Lung (tissue), 12 donors: Measurements from ENCODE around the gene PAX1. TPM values are rescaled to one million over a fixed set of nuclear protein-coding genes. Genes with fewer than 3 reads are reported as not detected.

Source experiments
- ATAC-seq: fragments of 200-7000 bp; cut with Tn5 transposase; one replicate; pipeline ENCODE4 v1.9.1; 2020; ENCODE audit warnings: moderate number of reproducible peaks; ENCODE audit not compliant: insufficient read depth, low FRiP score
- DNase-seq, 3 donors: peaks; one replicate each; pipeline ENCODE4 v3.0.0-alpha.2; 2013 to 2017
- H3K27ac ChIP-seq, 2 donors: one replicate each; pipeline ENCODE4 v1.5.1; 2013; ENCODE audit warnings: mild to moderate bottlenecking in 2 of 2, moderate library complexity in 2 of 2, control low read depth in 1 of 2, inconsistent platforms in 1 of 2, low read depth in 1 of 2, low read length in 1 of 2
- H3K27me3 ChIP-seq, 3 donors: one replicate each; pipeline ENCODE4 v1.5.1; 2013; ENCODE audit warnings: low read length in 2 of 3; ENCODE audit not compliant: control insufficient read depth in 3 of 3, insufficient read depth in 3 of 3
- H3K36me3 ChIP-seq, 4 donors: one replicate each; pipeline ENCODE4 v1.5.1; 2013; ENCODE audit warnings: low read length in 4 of 4, mild to moderate bottlenecking in 1 of 4, moderate library complexity in 1 of 4; ENCODE audit not compliant: control insufficient read depth in 4 of 4, insufficient read depth in 4 of 4
- H3K4me1 ChIP-seq, 5 donors: one replicate each; pipeline ENCODE4 v1.5.1; 2013; ENCODE audit warnings: low read length in 5 of 5, mild to moderate bottlenecking in 2 of 5, moderate library complexity in 1 of 5; ENCODE audit not compliant: control insufficient read depth in 5 of 5, insufficient read depth in 5 of 5
- H3K4me3 ChIP-seq: one replicate; pipeline ENCODE4 v1.5.1; 2013; ENCODE audit warnings: mild to moderate bottlenecking, control low read depth, moderate library complexity
- H3K9ac ChIP-seq, 2 donors: one replicate each; pipeline ENCODE4 v1.5.1; 2013; ENCODE audit warnings: low read length in 2 of 2, control low read depth in 1 of 2; ENCODE audit not compliant: insufficient read depth in 1 of 2
- H3K9me3 ChIP-seq, 4 donors: one replicate each; pipeline ENCODE4 v1.5.1; 2013; ENCODE audit warnings: low read length in 3 of 4, mild to moderate bottlenecking in 1 of 4, moderate library complexity in 1 of 4; ENCODE audit not compliant: control insufficient read depth in 4 of 4, insufficient read depth in 3 of 4
- CTCF ChIP-seq: IDR thresholded peaks from 2 replicates; pipeline ENCODE4 v1.5.1; 2012; ENCODE audit warnings: mild to moderate bottlenecking; ENCODE audit errors: control extremely low read depth, extremely low read depth
- WGBS, 2 donors: extraction: QIAGEN DNeasy Blood & Tissue Kit; methylation state at CpG; one replicate each; pipeline ENCODE4 v1.1.7; 2013; 5-methylcytosine and 5-hydroxymethylcytosine counted together
- polyA plus RNA-seq, 2 donors: library from polyadenylated mRNA; stranded (reverse); fragments of 200-250 nt; gene quantifications; one replicate each; pipeline ENCODE4 v1.2.1, GENCODE V29; 2013
- total RNA-seq, 2 donors: library from RNA; depleted of rRNA in 1 of 2; stranded (reverse); fragments of >200 nt in 1 of 2; gene quantifications; one replicate each; pipeline ENCODE4 v1.2.1, GENCODE V29; 2014 to 2021
- donor health status: control.
- donor health status: control.
- donor health status: Bipolar disorder and iron deficiency.
- donor health status: healthy.
- donor health status: DM: yes; HTN: yes; CAD: no.

PAX1 gene
- total and polyA plus RNA-seq, 4 donors: 0.05 to 0.14 (median 0.06) TPM; not detected in 1

- TF ChIP-seq CTCF: no peak
- peaks cover 0 to 16% (median 2%) of the 10 kb centered on the region in 5 donors for H3K4me1 ChIP-seq
- no peak overlapping the region for H3K4me3 ChIP-seq
- DNase-seq (no peak), ATAC-seq (no peak)
- WGBS, 2 donors: 14 to 24% methylated on average over 9 of the region's 9 CpGs
- peaks cover 0 to 11% (median 0%) of the 10 kb centered on the region in 4 donors for H3K9me3 ChIP-seq
- peaks cover 14 to 92% (median 75%) of the 10 kb centered on the region in 3 donors for H3K27me3 ChIP-seq
- H3K27ac ChIP-seq: no peak overlapping the region
- H3K9ac ChIP-seq: no peak overlapping the region
- H3K36me3 ChIP-seq: no peaks in the 10 kb centered on the region
Measured at GRCh38 chr20:21698494-21699215, 6.8 kb upstream of the PAX1 start.

- Histone ChIP-seq H3K27ac (no peak overlapping the region), H3K4me1 (peaks cover 0 to 16% (median 2%) of the 10 kb centered on the region in 5 donors), H3K36me3 (no peaks in the 10 kb centered on the region), H3K9ac (no peak overlapping the region), H3K9me3 (peaks cover 0 to 11% (median 0%) of the 10 kb centered on the region in 4 donors), H3K4me3 (no peak overlapping the region), H3K27me3 (peaks cover 19 to 94% (median 80%) of the 10 kb centered on the region in 3 donors)
- no peak for TF ChIP-seq CTCF
- ATAC-seq: no peak
- DNase-seq: no peak
- WGBS, 2 donors: 32 to 43% methylated on average over 8 of the region's 8 CpGs
Measured at GRCh38 chr20:21699216-21699508, 6.3 kb upstream of the PAX1 start.

GRCh38 chr20:21701171-21701876, 4.1 kb upstream of the PAX1 start:
- peaks cover 30 to 98% (median 89%) of the 10 kb centered on the region in 3 donors for H3K27me3 ChIP-seq
- peaks cover 0 to 16% (median 2%) of the 10 kb centered on the region in 5 donors for H3K4me1 ChIP-seq
- H3K9ac ChIP-seq: no peak overlapping the region
- 5 to 8% methylated on average over 33 of the region's 33 CpGs for WGBS, 2 donors
- H3K36me3 ChIP-seq: no peaks in the 10 kb centered on the region
- no peak overlapping the region for H3K4me3 ChIP-seq
- TF ChIP-seq CTCF: no peak
- no peak for ATAC-seq
- H3K27ac ChIP-seq: no peak overlapping the region
- DNase-seq: no peak
- H3K9me3 ChIP-seq: peaks cover 0 to 7% (median 0%) of the 10 kb centered on the region in 4 donors
